Parathyroid adenoma (tissue), 2 donors: ENCODE results near the gene CACNA1D.

ENCODE experiments used
- H2AFZ ChIP-seq: fragments of 300-600 bp; sonication (generic); one replicate; pipeline ENCODE4 v1.7.0; 2017; ENCODE audit warnings: antibody characterized with exemption, mild to moderate bottlenecking
- H3K27ac ChIP-seq: fragments of 300-600 bp; sonication (generic); one replicate; pipeline ENCODE4 v1.7.0; 2017
- H3K27me3 ChIP-seq: fragments of 300-600 bp; sonication (generic); one replicate; pipeline ENCODE4 v1.7.0; 2017; ENCODE audit warnings: low read length; ENCODE audit not compliant: control insufficient read depth, insufficient read depth
- H3K36me3 ChIP-seq: fragments of 300-600 bp; sonication (generic); one replicate; pipeline ENCODE4 v1.7.0; 2017; ENCODE audit warnings: low read length; ENCODE audit not compliant: control insufficient read depth, insufficient read depth
- H3K4me1 ChIP-seq: fragments of 300-600 bp; sonication (generic); one replicate; pipeline ENCODE4 v1.7.0; 2017; ENCODE audit warnings: control low read depth
- H3K4me2 ChIP-seq: fragments of 300-600 bp; sonication (generic); one replicate; pipeline ENCODE4 v1.7.0; 2017; ENCODE audit warnings: low read length
- H3K4me3 ChIP-seq: fragments of 300-600 bp; sonication (generic); one replicate; pipeline ENCODE4 v1.7.0; 2017; ENCODE audit warnings: low read depth, low read length
- H3K79me2 ChIP-seq: fragments of 300-600 bp; sonication (generic); one replicate; pipeline ENCODE4 v1.7.0; 2017; ENCODE audit warnings: control low read depth
- H3K9ac ChIP-seq: fragments of 300-600 bp; sonication (generic); one replicate; pipeline ENCODE4 v1.7.0; 2017; ENCODE audit warnings: mild to moderate bottlenecking
- H3K9me3 ChIP-seq: fragments of 300-600 bp; sonication (generic); one replicate; pipeline ENCODE4 v1.7.0; 2017; ENCODE audit warnings: low read length; ENCODE audit not compliant: control insufficient read depth
- TF ChIP-seq, protein P1 (sequence below): fragments of 300-600 bp; sonication (generic); IDR thresholded peaks from one replicate; pipeline ENCODE4 v1.7.0; 2017; ENCODE audit warnings: antibody characterized with exemption, mild to moderate bottlenecking
- donor health status: primary hyperparathyroidism.

Gene CACNA1D

DNA sequence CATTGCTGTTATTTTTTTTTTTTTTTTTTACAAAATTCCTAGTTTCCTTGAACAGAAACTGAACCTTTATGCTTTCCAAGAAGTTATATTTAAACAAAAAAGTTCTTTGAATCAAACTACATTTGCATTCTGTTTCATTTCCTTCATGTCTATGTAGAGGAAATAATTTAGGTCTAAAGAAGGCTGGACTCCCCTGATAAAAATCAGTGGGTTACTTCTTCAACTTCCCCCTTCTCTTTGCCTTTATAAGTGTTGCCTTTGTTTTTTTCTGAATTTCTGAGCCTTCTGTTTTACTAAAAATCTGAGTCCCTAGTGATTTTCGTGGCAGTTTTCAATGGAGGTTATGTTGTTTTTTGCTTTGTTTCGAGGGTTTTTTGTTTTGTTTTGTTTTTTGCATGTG, 199.0 kb downstream of the CACNA1D start:
- H3K9ac ChIP-seq, result no peak overlapping the region

DNA sequence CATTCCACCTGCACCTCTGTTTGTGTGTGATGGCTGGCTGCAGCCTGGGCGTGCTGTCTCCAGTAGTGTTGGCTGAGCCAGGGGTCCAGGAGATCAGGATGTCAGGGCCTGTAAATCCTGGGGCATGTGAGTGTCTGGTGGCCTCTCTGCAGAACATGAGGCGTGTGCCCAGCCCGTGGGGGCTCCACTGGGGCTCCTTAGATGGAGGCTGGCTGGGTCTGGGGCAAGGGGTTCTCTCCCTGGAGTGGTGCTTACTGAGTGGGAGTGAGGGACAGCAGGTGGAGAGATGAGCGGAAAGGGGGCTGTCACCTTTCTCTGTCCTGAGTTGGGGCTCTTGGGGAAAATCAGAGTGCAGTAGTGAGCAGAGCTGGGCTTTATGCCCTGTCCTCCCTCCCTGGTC, 199.6 kb downstream of the CACNA1D start:
- H3K4me1 ChIP-seq, result no peaks in the 10 kb centered on the region
- H3K27me3 ChIP-seq, result no peaks in the 10 kb centered on the region
- TF ChIP-seq, protein P1, sequence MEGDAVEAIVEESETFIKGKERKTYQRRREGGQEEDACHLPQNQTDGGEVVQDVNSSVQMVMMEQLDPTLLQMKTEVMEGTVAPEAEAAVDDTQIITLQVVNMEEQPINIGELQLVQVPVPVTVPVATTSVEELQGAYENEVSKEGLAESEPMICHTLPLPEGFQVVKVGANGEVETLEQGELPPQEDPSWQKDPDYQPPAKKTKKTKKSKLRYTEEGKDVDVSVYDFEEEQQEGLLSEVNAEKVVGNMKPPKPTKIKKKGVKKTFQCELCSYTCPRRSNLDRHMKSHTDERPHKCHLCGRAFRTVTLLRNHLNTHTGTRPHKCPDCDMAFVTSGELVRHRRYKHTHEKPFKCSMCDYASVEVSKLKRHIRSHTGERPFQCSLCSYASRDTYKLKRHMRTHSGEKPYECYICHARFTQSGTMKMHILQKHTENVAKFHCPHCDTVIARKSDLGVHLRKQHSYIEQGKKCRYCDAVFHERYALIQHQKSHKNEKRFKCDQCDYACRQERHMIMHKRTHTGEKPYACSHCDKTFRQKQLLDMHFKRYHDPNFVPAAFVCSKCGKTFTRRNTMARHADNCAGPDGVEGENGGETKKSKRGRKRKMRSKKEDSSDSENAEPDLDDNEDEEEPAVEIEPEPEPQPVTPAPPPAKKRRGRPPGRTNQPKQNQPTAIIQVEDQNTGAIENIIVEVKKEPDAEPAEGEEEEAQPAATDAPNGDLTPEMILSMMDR, result no peak
- H3K36me3 ChIP-seq, result no peaks in the 10 kb centered on the region
- H2AFZ ChIP-seq, result no peak overlapping the region
- no peak overlapping the region for H3K27ac ChIP-seq
- no peaks in the 10 kb centered on the region for H3K79me2 ChIP-seq
- no peaks in the 10 kb centered on the region for H3K9me3 ChIP-seq
- H3K4me2 ChIP-seq, result no peak overlapping the region
- no peak overlapping the region for H3K9ac ChIP-seq
- H3K4me3 ChIP-seq, result no peak overlapping the region

More for the DNA sequence above, 199.0 kb downstream of the CACNA1D start:
- TF ChIP-seq, protein P1, result no peak
- Histone ChIP-seq H3K27ac (no peak overlapping the region), H3K4me3 (no peak overlapping the region), H3K4me2 (no peak overlapping the region), H3K4me1 (no peaks in the 10 kb centered on the region), H3K27me3 (no peaks in the 10 kb centered on the region), H3K79me2 (no peaks in the 10 kb centered on the region), H2AFZ (no peak overlapping the region), H3K36me3 (no peaks in the 10 kb centered on the region), H3K9me3 (no peaks in the 10 kb centered on the region)

DNA sequence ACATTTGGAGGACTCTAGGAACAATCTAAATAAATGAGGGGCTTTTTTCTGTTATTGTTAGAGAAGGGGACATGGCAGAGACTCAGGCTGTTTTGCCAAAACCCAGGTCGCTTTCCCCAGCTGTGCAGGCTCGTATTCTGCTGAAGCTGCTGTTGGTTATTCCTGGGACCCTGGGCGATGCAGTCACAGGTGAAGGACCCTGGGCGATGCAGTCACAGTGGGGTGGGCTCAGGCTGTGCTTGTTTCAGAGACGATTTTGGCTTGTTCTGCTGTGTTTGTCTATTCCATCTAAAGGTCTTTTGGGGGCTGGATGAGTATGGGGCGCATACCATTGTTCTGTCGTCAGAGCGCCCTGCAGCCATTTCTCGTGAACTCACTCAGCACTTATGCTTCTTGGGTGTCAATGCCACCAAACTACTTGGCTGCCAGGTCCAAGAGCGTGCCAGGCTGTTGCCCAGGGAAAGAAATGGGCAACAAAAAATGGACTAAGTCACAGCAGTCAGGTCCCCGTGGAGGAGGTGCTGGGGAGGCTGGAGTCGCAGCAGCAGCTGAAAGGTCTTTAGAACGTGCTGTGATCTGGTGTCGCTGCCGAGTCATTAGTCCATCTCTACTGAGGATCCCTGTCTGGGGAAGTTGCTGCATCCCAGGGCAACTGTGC, 200.4 kb downstream of the CACNA1D start:
- Histone ChIP-seq H3K4me1 (no peaks in the 10 kb centered on the region), H3K4me3 (no peak overlapping the region), H3K27ac (no peak overlapping the region), H2AFZ (no peak overlapping the region), H3K79me2 (no peaks in the 10 kb centered on the region), H3K4me2 (no peak overlapping the region), H3K27me3 (no peaks in the 10 kb centered on the region), H3K36me3 (no peaks in the 10 kb centered on the region), H3K9ac (no peak overlapping the region), H3K9me3 (no peaks in the 10 kb centered on the region)
- TF ChIP-seq, protein P1, result no peak

DNA sequence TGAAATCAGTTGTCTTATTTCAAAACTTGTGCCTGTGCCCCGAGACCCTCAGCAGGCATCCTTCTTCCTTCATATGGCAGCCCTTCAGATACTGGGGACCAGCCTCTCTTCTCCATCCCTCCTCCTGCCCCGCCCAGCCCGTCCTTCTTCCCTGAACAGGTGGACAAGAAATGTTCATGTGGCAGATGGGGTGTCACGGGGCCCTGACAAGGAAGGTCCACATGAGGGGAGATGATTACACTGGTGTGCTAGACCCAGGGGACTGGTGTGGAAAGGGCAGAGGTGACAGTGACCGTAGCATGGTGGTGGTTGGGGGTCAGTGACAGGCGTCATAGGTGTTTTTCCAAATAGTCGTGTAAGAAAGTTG, 200.9 kb downstream of the CACNA1D start:
- Histone ChIP-seq H3K4me2 (no peak overlapping the region), H3K4me3 (no peak overlapping the region), H3K9ac (no peak overlapping the region), H3K27ac (no peak overlapping the region), H3K27me3 (no peaks in the 10 kb centered on the region), H3K36me3 (no peaks in the 10 kb centered on the region), H3K4me1 (no peaks in the 10 kb centered on the region), H3K79me2 (no peaks in the 10 kb centered on the region), H2AFZ (no peak overlapping the region), H3K9me3 (no peaks in the 10 kb centered on the region)
- TF ChIP-seq, protein P1, result no peak
